Endothelial cell of umbilical vein (primary cell): Measurements from ENCODE around the gene GLP2R. TPM values are rescaled to one million over a fixed set of nuclear protein-coding genes. Genes with fewer than 3 reads are reported as not detected.

ENCODE experiments used
- BruUV-seq: library from RNA; stranded (reverse); fragments of 400-500 nt; replicated peaks from 2 replicates; lab custom pipeline; 2021; lab: Mats Ljungman, UMichigan
- CTCF ChIA-PET: fragments of 300-600, 350-600 bp; sonication (Branson Sonifier 250); formaldehyde crosslinking; loops from one replicate; lab custom pipeline; 2021; ENCODE audit warnings: antibody characterized with exemption, inconsistent platforms; lab: Charles Lee
- POLR2A ChIA-PET: fragments of 300-600, 350-600 bp; sonication (Branson Sonifier 250); formaldehyde crosslinking; loops from one replicate; lab custom pipeline; 2021; ENCODE audit warnings: antibody characterized with exemption, inconsistent platforms; lab: Charles Lee
- DNase-seq: peaks from one replicate; pipeline ENCODE4 v3.0.0-alpha.2; 2011; ENCODE audit warnings: low read depth, low spot score
- FAIRE-seq: peaks from 2 replicates; lab custom pipeline; 2011; peaks lifted over from hg19 to GRCh38; lab: Jason Lieb, UNC
- H2AFZ ChIP-seq: 2 replicates; pipeline ENCODE4 v1.6.0; 2012; ENCODE audit warnings: low read depth, low read length, control low read depth, inconsistent platforms
- H3K27ac ChIP-seq: 2 replicates; pipeline ENCODE4 v1.5.1; 2011; ENCODE audit warnings: low read depth, mild to moderate bottlenecking, control low read depth, low read length, moderate library complexity; ENCODE audit not compliant: insufficient read depth
- H3K27me3 ChIP-seq, 2 experiments: 2 replicates each; pipeline versions ENCODE4 v1.6.0 to v1.6.1; 2011; ENCODE audit warnings: low read length in 2 of 2, mixed read lengths in 1 of 2; ENCODE audit not compliant: control insufficient read depth in 2 of 2, insufficient read depth in 2 of 2
- H3K36me3 ChIP-seq, 2 experiments: 2 replicates in 1 of 2; 3 replicates in 1 of 2; pipeline ENCODE4 v1.5.1; 2011; ENCODE audit warnings: low read length in 2 of 2, mild to moderate bottlenecking in 1 of 2, moderate library complexity in 1 of 2; ENCODE audit not compliant: control insufficient read depth in 2 of 2, insufficient read depth in 2 of 2; ENCODE audit errors: extremely low read depth in 1 of 2
- H3K4me1 ChIP-seq: 3 replicates; pipeline ENCODE4 v1.5.1; 2011; ENCODE audit warnings: mild to moderate bottlenecking, low read length; ENCODE audit not compliant: control insufficient read depth, insufficient read depth; ENCODE audit errors: extremely low read depth
- H3K4me2 ChIP-seq: 2 replicates; pipeline ENCODE4 v1.6.1; 2011; ENCODE audit warnings: low read length, control low read depth, mixed read lengths; ENCODE audit not compliant: insufficient read depth
- H3K4me3 ChIP-seq, 3 experiments: fragments of 200-600 bp in 1 of 3; sonication (generic), shearing (Covaris generic) in 1 of 3; replicated peaks in 1 of 3; 2 replicates each; pipeline ENCODE4 v1.5.1; 2011 to 2016; ENCODE audit warnings: control low read depth in 3 of 3, low read length in 3 of 3, mild to moderate bottlenecking in 2 of 3, inconsistent platforms in 1 of 3, low read depth in 1 of 3, moderate library complexity in 1 of 3; ENCODE audit not compliant: insufficient read depth in 1 of 3
- H3K79me2 ChIP-seq: 2 replicates; pipeline ENCODE4 v1.6.0; 2012; ENCODE audit warnings: low read length, inconsistent platforms; ENCODE audit not compliant: control insufficient read depth, insufficient read depth
- H3K9ac ChIP-seq: replicated peaks from 2 replicates; pipeline ENCODE3; 2011; ENCODE audit warnings: low read length, control low read depth; ENCODE audit not compliant: insufficient read depth; ENCODE audit errors: extremely low read depth
- H3K9me1 ChIP-seq: replicated peaks from 3 replicates; pipeline ENCODE4 v1.6.0; 2011; ENCODE audit warnings: mild to moderate bottlenecking, low read length; ENCODE audit not compliant: control insufficient read depth, insufficient read depth; ENCODE audit errors: extremely low read depth
- H3K9me3 ChIP-seq: replicated peaks from 2 replicates; pipeline ENCODE4 v1.5.1; 2012; ENCODE audit warnings: low read length, inconsistent platforms; ENCODE audit not compliant: control insufficient read depth, insufficient read depth
- H4K20me1 ChIP-seq: replicated peaks from 2 replicates; pipeline ENCODE3; 2011; ENCODE audit warnings: mild to moderate bottlenecking, low read length; ENCODE audit not compliant: control insufficient read depth, insufficient read depth; ENCODE audit errors: extremely low read depth
- EZH2 ChIP-seq: IDR thresholded peaks from 2 replicates; pipeline ENCODE4 v1.6.1; 2012; ENCODE audit warnings: borderline replicate concordance, low read depth, mild to moderate bottlenecking, moderate library complexity, low read length, inconsistent platforms; ENCODE audit not compliant: severe bottlenecking
- FOS ChIP-seq: IDR thresholded peaks from 2 replicates; pipeline ENCODE4 v1.6.1; 2011; ENCODE audit warnings: mild to moderate bottlenecking, low read length, moderate library complexity, borderline replicate concordance; ENCODE audit not compliant: insufficient read depth
- GATA2 ChIP-seq: IDR thresholded peaks from 2 replicates; pipeline ENCODE4 v1.7.0; 2011; ENCODE audit warnings: low read depth, mild to moderate bottlenecking, moderate library complexity, mixed read lengths, low read length; ENCODE audit not compliant: insufficient read length, insufficient read depth
- JUN ChIP-seq: IDR thresholded peaks from 2 replicates; pipeline ENCODE4 v1.6.1; 2011; ENCODE audit warnings: borderline replicate concordance, low read depth; ENCODE audit not compliant: insufficient read length, insufficient read depth
- POLR2A ChIP-seq: IDR thresholded peaks from 2 replicates; pipeline ENCODE4 v1.6.1; 2012; ENCODE audit warnings: low read depth, mild to moderate bottlenecking, control low read depth, low read length
- POLR2AphosphoS5 ChIP-seq: IDR thresholded peaks from 2 replicates; pipeline ENCODE4 v1.6.1; 2012; ENCODE audit warnings: low read depth, mild to moderate bottlenecking, control low read depth, low read length, moderate library complexity; ENCODE audit not compliant: insufficient read depth
- dilution Hi-C: fragments of 300-500 bp; cut with MboI; formaldehyde crosslinking; loops from one replicate; pipeline ENCODE4 v1.15.0; 2019; ENCODE audit warnings: low sequenced_read_pairs; ENCODE audit not compliant: extremely low pct_ligation_motif_present
- intact Hi-C: fragments of 100-400 bp; cut with micrococcal nuclease; formaldehyde crosslinking; loops from one replicate; pipeline ENCODE4 v1.10.0; 2022
- polyA plus RNA-seq, 4 experiments: library from polyadenylated mRNA; depleted of rRNA in 3 of 4; stranded (reverse) in 3 of 4; unstranded in 1 of 4; fragments of >200 nt; gene quantifications; 2 replicates each; pipeline versions ENCODE4 v1.2.1 to v1.2.3, GENCODE V29; 2011 to 2012; ENCODE audit warnings: missing spikeins in 1 of 4
- total RNA-seq: library from RNA; stranded (reverse); gene quantifications from 2 replicates; pipeline ENCODE4 v1.2.3, GENCODE V29; 2021
- TF ChIP-seq, protein P1 (sequence below): IDR thresholded peaks from 2 replicates; pipeline ENCODE4 v1.6.1; 2011; ENCODE audit not compliant: insufficient read depth, insufficient read length
- TF ChIP-seq, protein P2 (sequence below), 2 donors: IDR thresholded peaks; 1 replicate in 1 of 2; 2 replicates in 1 of 2; pipeline ENCODE4 v1.5.1; 2011; ENCODE audit warnings: low read length in 2 of 2, mild to moderate bottlenecking in 2 of 2, moderate library complexity in 2 of 2, control low read depth in 1 of 2, inconsistent platforms in 1 of 2, low read depth in 1 of 2; ENCODE audit not compliant: insufficient read depth in 1 of 2; ENCODE audit errors: extremely low read depth in 1 of 2

GLP2R gene
- total and polyA plus RNA-seq, 2 donors (not counting 3 experiments of a cell fraction or from before 2014, with no cell fraction given): not detected

GRCh38 chr17:9844153-9844552 lies 18.4 kb downstream of the GLP2R start:
- no peak overlapping the region for H2AFZ ChIP-seq
- no peaks in the 10 kb centered on the region for H3K9me1 ChIP-seq
- BruUV-seq: no TSS peak
- FAIRE-seq: no peak
- ChIA-PET POLR2A (no interaction called here), CTCF (no interaction called here)
- H3K4me2 ChIP-seq: no peak overlapping the region
- no peak overlapping the region for H3K4me3 ChIP-seq
- no peak for TF ChIP-seq EZH2
- no peak for TF ChIP-seq GATA2
- TF ChIP-seq FOS: no peak
- TF ChIP-seq POLR2A: no peak
- TF ChIP-seq JUN: no peak
- H4K20me1 ChIP-seq: no peaks in the 10 kb centered on the region
- H3K36me3 ChIP-seq: no peaks in the 10 kb centered on the region
- DNase-seq: no peak
- H3K79me2 ChIP-seq: no peaks in the 10 kb centered on the region
- no peak overlapping the region for H3K9ac ChIP-seq
- dilution Hi-C loops (no loop called here), intact Hi-C loops (no loop called here)
- no peaks in the 10 kb centered on the region for H3K4me1 ChIP-seq
- H3K27ac ChIP-seq: no peak overlapping the region
- no peaks in the 10 kb centered on the region for H3K27me3 ChIP-seq
- H3K9me3 ChIP-seq: peaks cover 6% of the 10 kb centered on the region

GRCh38 chr17:9845306-9845705 lies 19.6 kb downstream of the GLP2R start:
- no peak overlapping the region for H3K4me3 ChIP-seq
- BruUV-seq: no TSS peak
- DNase-seq (no peak), FAIRE-seq (no peak)
- H3K27me3 ChIP-seq: no peaks in the 10 kb centered on the region
- H3K9me1 ChIP-seq: no peaks in the 10 kb centered on the region
- H3K4me1 ChIP-seq: no peaks in the 10 kb centered on the region
- H3K79me2 ChIP-seq: no peaks in the 10 kb centered on the region
- H3K27ac ChIP-seq: no peak overlapping the region
- POLR2A ChIA-PET: no interaction called here
- intact Hi-C loops: no loop called here
- no peak overlapping the region for H3K4me2 ChIP-seq
- dilution Hi-C loops: no loop called here
- H2AFZ ChIP-seq: no peak overlapping the region
- H3K9ac ChIP-seq: no peak overlapping the region
- no peaks in the 10 kb centered on the region for H4K20me1 ChIP-seq
- H3K36me3 ChIP-seq: no peaks in the 10 kb centered on the region
- H3K9me3 ChIP-seq: peaks cover 4% of the 10 kb centered on the region
- TF ChIP-seq JUN (no peak), POLR2A (no peak), EZH2 (no peak), FOS (no peak), GATA2 (no peak), POLR2AphosphoS5 (no peak)
- TF ChIP-seq, protein P1, sequence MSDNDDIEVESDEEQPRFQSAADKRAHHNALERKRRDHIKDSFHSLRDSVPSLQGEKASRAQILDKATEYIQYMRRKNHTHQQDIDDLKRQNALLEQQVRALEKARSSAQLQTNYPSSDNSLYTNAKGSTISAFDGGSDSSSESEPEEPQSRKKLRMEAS: no peak
- TF ChIP-seq, protein P2, sequence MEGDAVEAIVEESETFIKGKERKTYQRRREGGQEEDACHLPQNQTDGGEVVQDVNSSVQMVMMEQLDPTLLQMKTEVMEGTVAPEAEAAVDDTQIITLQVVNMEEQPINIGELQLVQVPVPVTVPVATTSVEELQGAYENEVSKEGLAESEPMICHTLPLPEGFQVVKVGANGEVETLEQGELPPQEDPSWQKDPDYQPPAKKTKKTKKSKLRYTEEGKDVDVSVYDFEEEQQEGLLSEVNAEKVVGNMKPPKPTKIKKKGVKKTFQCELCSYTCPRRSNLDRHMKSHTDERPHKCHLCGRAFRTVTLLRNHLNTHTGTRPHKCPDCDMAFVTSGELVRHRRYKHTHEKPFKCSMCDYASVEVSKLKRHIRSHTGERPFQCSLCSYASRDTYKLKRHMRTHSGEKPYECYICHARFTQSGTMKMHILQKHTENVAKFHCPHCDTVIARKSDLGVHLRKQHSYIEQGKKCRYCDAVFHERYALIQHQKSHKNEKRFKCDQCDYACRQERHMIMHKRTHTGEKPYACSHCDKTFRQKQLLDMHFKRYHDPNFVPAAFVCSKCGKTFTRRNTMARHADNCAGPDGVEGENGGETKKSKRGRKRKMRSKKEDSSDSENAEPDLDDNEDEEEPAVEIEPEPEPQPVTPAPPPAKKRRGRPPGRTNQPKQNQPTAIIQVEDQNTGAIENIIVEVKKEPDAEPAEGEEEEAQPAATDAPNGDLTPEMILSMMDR (IDR thresholded peaks at IDR 0.05; ENCODE audit: extremely low read depth in 1 of 2, insufficient read depth in 1 of 2, low read depth in 1 of 2, low read length in 2 of 2): no peak
- CTCF ChIA-PET: interaction anchor here (0.5 to 1.5 kb wide), 2 partner anchors 72 to 771 kb away, joined by 3 read pairs; no protein-coding TSS in a partner anchor
